HEK293T (cell line): ENCODE measurements around the gene TSPAN10.

Experiments
- BHLHE40 ChIP-seq: fragments of 450-650 bp; IDR thresholded peaks from 2 replicates; pipeline ENCODE4 v1.6.1; 2016; ENCODE audit warnings: mild to moderate bottlenecking, moderate library complexity, borderline replicate concordance
- FOXA1 ChIP-seq: fragments of 450-650 bp; IDR thresholded peaks from 2 replicates; pipeline ENCODE4 v1.6.1; 2016; ENCODE audit warnings: mild to moderate bottlenecking
- FOXM1 ChIP-seq: fragments of 450-650 bp; IDR thresholded peaks from 2 replicates; pipeline ENCODE4 v1.6.1; 2017; ENCODE audit warnings: mild to moderate bottlenecking, borderline replicate concordance
- HDGF ChIP-seq: fragments of 450-650 bp; IDR thresholded peaks from 2 replicates; pipeline ENCODE4 v1.6.1; 2017; ENCODE audit warnings: antibody characterized with exemption, borderline replicate concordance
- ZNF384 ChIP-seq: fragments of 450-650 bp; IDR thresholded peaks from 2 replicates; pipeline ENCODE4 v1.6.1; 2016

DNA sequence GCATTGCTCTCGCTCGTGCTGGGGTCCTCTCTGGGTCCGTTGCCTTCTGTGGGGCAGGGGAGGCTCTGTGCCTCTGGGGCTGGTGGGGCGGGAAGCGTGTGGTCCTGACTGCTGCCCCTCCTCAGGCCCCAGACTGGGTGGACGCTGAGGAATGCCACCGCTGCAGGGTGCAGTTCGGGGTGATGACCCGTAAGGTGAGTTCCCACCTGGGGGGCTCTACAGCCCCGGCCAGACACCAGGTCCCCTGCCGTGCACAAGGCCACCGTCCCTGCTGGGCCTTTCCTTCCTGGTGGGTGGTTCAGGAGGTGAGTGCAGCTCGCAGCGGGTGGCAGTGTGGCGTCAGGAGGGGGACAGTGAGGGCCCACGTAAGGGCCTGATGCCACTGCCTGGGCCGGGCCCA is 53.6 kb downstream of the TSPAN10 start:
- TF ChIP-seq HDGF (no peak), FOXA1 (no peak), FOXM1 (no peak), ZNF384 (no peak), BHLHE40 (no peak)
